H1 (cell line): ENCODE results near the gene NPR2. TPM values are rescaled to one million over a fixed set of nuclear protein-coding genes. Genes with fewer than 3 reads are reported as not detected.

Experiments
- CTCF ChIA-PET: fragments of 300-600 bp; sonication (Branson Sonifier 250); formaldehyde crosslinking; loops from one replicate; lab custom pipeline; 2021; ENCODE audit not compliant: partially characterized antibody; lab: Charles Lee
- POLR2A ChIA-PET: fragments of 300-600 bp; sonication (Branson Sonifier 250); formaldehyde crosslinking; loops from one replicate; lab custom pipeline; 2021; ENCODE audit warnings: inconsistent platforms; ENCODE audit not compliant: partially characterized antibody; lab: Charles Lee
- DNase-seq, 2 experiments: peaks; one replicate each; pipeline versions ENCODE4 v3.0.0 to v3.0.0-alpha.2; 2010 to 2022; ENCODE audit warnings: low spot score in 2 of 2, low read depth in 1 of 2, mixed read lengths in 1 of 2
- FAIRE-seq: peaks from 2 replicates; lab custom pipeline; 2011; peaks lifted over from hg19 to GRCh38; lab: Jason Lieb, UNC
- H2AFZ ChIP-seq: 2 replicates; pipeline ENCODE4 v1.8.1; 2012; ENCODE audit warnings: low read length, inconsistent platforms
- H2AK5ac ChIP-seq: 2 replicates; pipeline ENCODE4 v1.6.1; 2013; ENCODE audit warnings: low read depth, low read length
- H2BK120ac ChIP-seq: replicated peaks from 2 replicates; pipeline ENCODE3; 2013; ENCODE audit warnings: low read depth, low read length, inconsistent platforms
- H2BK12ac ChIP-seq: 2 replicates; pipeline ENCODE4 v1.6.1; 2013; ENCODE audit warnings: low read depth, low read length
- H2BK15ac ChIP-seq: 2 replicates; pipeline ENCODE4 v1.6.1; 2013; ENCODE audit warnings: low read length
- H2BK20ac ChIP-seq: 2 replicates; pipeline ENCODE4 v1.6.1; 2013; ENCODE audit warnings: low read length
- H2BK5ac ChIP-seq: 2 replicates; pipeline ENCODE4 v1.6.1; 2013; ENCODE audit warnings: low read depth, low read length
- H3K14ac ChIP-seq: 2 replicates; pipeline ENCODE4 v1.6.1; 2013; ENCODE audit warnings: inconsistent platforms; ENCODE audit not compliant: insufficient read length
- H3K18ac ChIP-seq: 2 replicates; pipeline ENCODE4 v1.6.1; 2013; ENCODE audit warnings: low read length; ENCODE audit errors: extremely low read depth
- H3K23ac ChIP-seq: 2 replicates; pipeline ENCODE4 v1.6.1; 2013; ENCODE audit warnings: inconsistent platforms; ENCODE audit not compliant: insufficient read length
- H3K23me2 ChIP-seq: 2 replicates; pipeline ENCODE4 v1.6.1; 2013; ENCODE audit warnings: low read depth, low read length
- H3K27ac ChIP-seq: 2 replicates; pipeline ENCODE4 v1.6.1; 2011; ENCODE audit warnings: low read depth, low read length, inconsistent platforms
- H3K27me3 ChIP-seq, 4 experiments: replicated peaks in 1 of 4; 1 replicate in 1 of 4; 2 replicates in 3 of 4; pipeline versions ENCODE4 v1.6.1 to v1.8.1; 2011 to 2013; ENCODE audit warnings: low read length in 3 of 4, mild to moderate bottlenecking in 3 of 4, inconsistent platforms in 2 of 4, mixed read lengths in 2 of 4, moderate library complexity in 1 of 4; ENCODE audit not compliant: control insufficient read depth in 3 of 4, insufficient read depth in 3 of 4; ENCODE audit errors: extremely low read depth in 1 of 4
- H3K36me3 ChIP-seq, 4 experiments: 2 replicates each; pipeline versions ENCODE4 v1.6.1 to v1.8.1; 2011 to 2013; ENCODE audit warnings: mild to moderate bottlenecking in 4 of 4, low read length in 3 of 4, moderate library complexity in 2 of 4, control low read depth in 1 of 4, inconsistent platforms in 1 of 4; ENCODE audit not compliant: insufficient read depth in 4 of 4, control insufficient read depth in 2 of 4
- H3K4ac ChIP-seq: replicated peaks from 2 replicates; pipeline ENCODE3; 2013; ENCODE audit warnings: low read length, low read depth, mixed read lengths, inconsistent platforms; ENCODE audit not compliant: insufficient read length
- H3K4me1 ChIP-seq, 4 experiments: replicated peaks in 1 of 4; 1 replicate in 1 of 4; 2 replicates in 3 of 4; pipeline versions ENCODE4 v1.6.1 to v1.8.1; 2011 to 2013; ENCODE audit warnings: low read length in 3 of 4, inconsistent platforms in 2 of 4, mixed read lengths in 1 of 4; ENCODE audit not compliant: insufficient read depth in 4 of 4, control insufficient read depth in 3 of 4
- H3K4me2 ChIP-seq, 2 experiments: 2 replicates each; pipeline versions ENCODE4 v1.6.1 to v1.8.1; 2011 to 2013; ENCODE audit warnings: low read depth in 2 of 2, low read length in 2 of 2, control low read depth in 1 of 2, inconsistent platforms in 1 of 2, mild to moderate bottlenecking in 1 of 2; ENCODE audit not compliant: insufficient read depth in 1 of 2
- H3K4me3 ChIP-seq, 4 experiments: fragments of 200-600, 300-600 bp in 1 of 4; sonication (generic), shearing (Covaris generic), sonication (Bioruptor Twin) in 1 of 4; 2 replicates each; pipeline versions ENCODE4 v1.5.1 to v1.8.1; 2011 to 2016; ENCODE audit warnings: low read length in 4 of 4, low read depth in 3 of 4, control low read depth in 2 of 4, inconsistent platforms in 2 of 4, mild to moderate bottlenecking in 2 of 4, mixed read lengths in 1 of 4, moderate library complexity in 1 of 4; ENCODE audit not compliant: insufficient read depth in 2 of 4; ENCODE audit errors: extremely low read depth in 1 of 4
- H3K56ac ChIP-seq: replicated peaks from 2 replicates; pipeline ENCODE3; 2013; ENCODE audit warnings: low read depth, mild to moderate bottlenecking, mixed read lengths, low read length, inconsistent platforms; ENCODE audit not compliant: insufficient read length
- H3K79me1 ChIP-seq: 2 replicates; pipeline ENCODE4 v1.6.1; 2013; ENCODE audit warnings: low read depth, low read length, control low read depth
- H3K79me2 ChIP-seq, 2 experiments: 2 replicates each; pipeline versions ENCODE4 v1.6.1 to v1.8.1; 2012 to 2013; ENCODE audit warnings: low read length in 2 of 2, mild to moderate bottlenecking in 2 of 2, inconsistent platforms in 1 of 2; ENCODE audit not compliant: insufficient read depth in 2 of 2, control insufficient read depth in 1 of 2
- H3K9ac ChIP-seq, 4 experiments: replicated peaks in 1 of 4; 1 replicate in 1 of 4; 2 replicates in 3 of 4; pipeline versions ENCODE4 v1.6.1 to v1.8.1; 2011 to 2013; ENCODE audit warnings: low read depth in 3 of 4, low read length in 3 of 4, control low read depth in 2 of 4, mild to moderate bottlenecking in 2 of 4, moderate library complexity in 2 of 4, inconsistent platforms in 1 of 4; ENCODE audit errors: extremely low read depth in 1 of 4
- H3K9me3 ChIP-seq, 2 experiments: 2 replicates each; pipeline versions ENCODE4 v1.6.1 to v1.8.1; 2012 to 2013; ENCODE audit warnings: mild to moderate bottlenecking in 2 of 2, moderate library complexity in 2 of 2, control low read depth in 1 of 2, inconsistent platforms in 1 of 2, low read depth in 1 of 2, low read length in 1 of 2, mixed read lengths in 1 of 2; ENCODE audit not compliant: insufficient read depth in 2 of 2
- H4K20me1 ChIP-seq, 2 experiments: replicated peaks in 1 of 2; 2 replicates each; pipeline versions ENCODE3 to v1.8.1; 2011 to 2013; ENCODE audit warnings: inconsistent platforms in 2 of 2, low read length in 2 of 2, mild to moderate bottlenecking in 1 of 2; ENCODE audit not compliant: insufficient read depth in 2 of 2, control insufficient read depth in 1 of 2
- H4K5ac ChIP-seq: 2 replicates; pipeline ENCODE4 v1.6.1; 2013; ENCODE audit warnings: low read length, low read depth, mixed read lengths, inconsistent platforms; ENCODE audit not compliant: insufficient read length
- H4K8ac ChIP-seq: 2 replicates; pipeline ENCODE4 v1.8.0; 2013; ENCODE audit warnings: mild to moderate bottlenecking, moderate library complexity, low read length, inconsistent platforms; ENCODE audit not compliant: insufficient read depth; ENCODE audit errors: extremely low read depth
- H4K91ac ChIP-seq: replicated peaks from 2 replicates; pipeline ENCODE3; 2013; ENCODE audit warnings: low read length, mixed read lengths, inconsistent platforms; ENCODE audit not compliant: insufficient read length
- RNF2 ChIP-seq: fragments of 200-900, 300-1000 bp; sonication (generic); IDR thresholded peaks from 2 replicates; pipeline ENCODE4 v1.7.1; 2016; ENCODE audit warnings: borderline replicate concordance, low read depth, mild to moderate bottlenecking, antibody characterized with exemption, low read length; ENCODE audit not compliant: poor library complexity, severe bottlenecking; ENCODE audit errors: missing control alignments
- WGBS, 2 experiments: shearing (Covaris generic) in 1 of 2; methylation state at CpG; one replicate each; pipeline versions ENCODE4 v1.1.6 to v1.1.7; 2013 to 2015; ENCODE audit warnings: low lambda C conversion rate in 2 of 2, mixed read lengths in 2 of 2, inconsistent platforms in 1 of 2, low coverage in 1 of 2, missing lambda C conversion rate in 1 of 2; ENCODE audit not compliant: insufficient replicate concordance in 2 of 2, insufficient coverage in 1 of 2, insufficient read length in 1 of 2; ENCODE audit errors: extremely low coverage in 1 of 2, missing lambda C conversion rate in 1 of 2; 5-methylcytosine and 5-hydroxymethylcytosine counted together
- polyA plus RNA-seq, 7 experiments: library from polyadenylated mRNA; depleted of rRNA in 3 of 7; stranded (reverse) in 5 of 7; unstranded in 2 of 7; fragments of >200 nt in 5 of 7; fragments of 200-250 nt in 2 of 7; gene quantifications; 1 replicate in 5 of 7; 2 replicates in 1 of 7; 4 replicates in 1 of 7; pipeline versions ENCODE4 v1.2.1 to v1.2.3, GENCODE V29; 2011 to 2013; ENCODE audit warnings: missing spikeins in 2 of 7, mixed read lengths in 2 of 7
- total RNA-seq: library from RNA; stranded (reverse); fragmentation: NEBNext Ultra II Directional; extraction: Animal tissue kit (Norgen Biotek cat#: 25700); gene quantifications from 2 replicates; pipeline ENCODE4 v1.2.1, GENCODE V29; 2021

Gene NPR2
- total and polyA plus RNA-seq, 2 of the 8 experiments (the other 6 are each of a cell fraction or from before 2014, with no cell fraction given): 11.0 to 17.0 TPM

DNA sequence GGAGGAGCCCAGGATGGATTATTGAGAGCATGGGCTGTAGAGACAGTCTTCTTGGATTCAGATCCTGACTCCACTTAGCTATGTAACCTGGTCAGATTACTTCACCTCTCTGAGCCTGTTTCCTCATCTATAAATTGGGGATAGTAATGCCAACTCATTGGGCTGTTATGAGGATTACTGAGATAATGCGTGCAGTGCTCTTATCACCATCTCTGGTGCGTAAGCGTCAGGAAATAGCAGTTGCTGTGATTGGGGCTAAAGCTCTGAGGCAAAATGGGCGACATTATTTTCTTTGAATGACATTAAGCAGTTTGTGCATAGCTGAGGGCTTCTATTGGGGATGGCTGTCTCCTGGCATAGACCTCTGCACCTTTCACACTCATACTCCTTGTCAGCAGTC lies 36.3 kb upstream of the NPR2 start:
- H2AK5ac ChIP-seq: no peak overlapping the region
- no peak overlapping the region for H3K56ac ChIP-seq
- no peak overlapping the region for H3K9ac ChIP-seq
- no peak overlapping the region for H2BK5ac ChIP-seq
- no peak overlapping the region for H3K4me3 ChIP-seq
- H2BK20ac ChIP-seq: no peak overlapping the region
- H3K23ac ChIP-seq: no peak overlapping the region
- no peak overlapping the region for H2BK12ac ChIP-seq
- H3K79me1 ChIP-seq: peaks cover 4% of the 10 kb centered on the region; the same call in 1 of the 2 replicates
- no peaks in the 10 kb centered on the region for H3K9me3 ChIP-seq
- H2BK15ac ChIP-seq: no peak overlapping the region
- H3K27me3 ChIP-seq: no peaks in the 10 kb centered on the region
- no peak overlapping the region for H4K5ac ChIP-seq
- H4K20me1 ChIP-seq: no peaks in the 10 kb centered on the region
- POLR2A ChIA-PET: interaction anchor here (0.7 to 1.8 kb wide), 5 partner anchors 8 to 60 kb away, joined by 3 to 5 read pairs (median 4); partner anchors contain the start of gene CREB3
- DNase-seq (no peak), FAIRE-seq (no peak)
- no peak overlapping the region for H3K27ac ChIP-seq
- H3K36me3 ChIP-seq: peaks cover 3 to 22% (median 15%) of the 10 kb centered on the region in 4 experiments; a peak in 6 of 8 replicates
- no peak overlapping the region for H2AFZ ChIP-seq
- no peak overlapping the region for H3K18ac ChIP-seq
- H4K91ac ChIP-seq: no peak overlapping the region
- H3K79me2 ChIP-seq: peaks cover 0 to 17% of the 10 kb centered on the region in 2 experiments; a peak in 2 of 4 replicates
- H3K14ac ChIP-seq: no peak overlapping the region
- 94% methylated on average over 4 of the region's 4 CpGs; no CpG with 5 or more reads in 1 of the 2 experiments for WGBS, 2 experiments
- no peak overlapping the region for H4K8ac ChIP-seq
- no peak overlapping the region for H3K4me2 ChIP-seq
- H2BK120ac ChIP-seq: no peak overlapping the region
- no peaks in the 10 kb centered on the region; the same call in 1 of the 2 replicates for H3K23me2 ChIP-seq
- no peak overlapping the region for H3K4ac ChIP-seq
- peaks cover 0 to 7% (median under 1%) of the 10 kb centered on the region in 4 experiments; a peak in 3 of 7 replicates for H3K4me1 ChIP-seq
- no peak for TF ChIP-seq RNF2
- TF ChIP-seq, all 59 proteins: peak for 0
- CTCF ChIA-PET: interaction anchor here (0.5 to 2.8 kb wide), 10 partner anchors 11 to 97 kb away, joined by 3 to 18 read pairs (median 5); partner anchors contain the start of genes CCDC107, CREB3, HINT2 and RMRP
